ENCODE results near the gene VDR.

VDR gene

DNA sequence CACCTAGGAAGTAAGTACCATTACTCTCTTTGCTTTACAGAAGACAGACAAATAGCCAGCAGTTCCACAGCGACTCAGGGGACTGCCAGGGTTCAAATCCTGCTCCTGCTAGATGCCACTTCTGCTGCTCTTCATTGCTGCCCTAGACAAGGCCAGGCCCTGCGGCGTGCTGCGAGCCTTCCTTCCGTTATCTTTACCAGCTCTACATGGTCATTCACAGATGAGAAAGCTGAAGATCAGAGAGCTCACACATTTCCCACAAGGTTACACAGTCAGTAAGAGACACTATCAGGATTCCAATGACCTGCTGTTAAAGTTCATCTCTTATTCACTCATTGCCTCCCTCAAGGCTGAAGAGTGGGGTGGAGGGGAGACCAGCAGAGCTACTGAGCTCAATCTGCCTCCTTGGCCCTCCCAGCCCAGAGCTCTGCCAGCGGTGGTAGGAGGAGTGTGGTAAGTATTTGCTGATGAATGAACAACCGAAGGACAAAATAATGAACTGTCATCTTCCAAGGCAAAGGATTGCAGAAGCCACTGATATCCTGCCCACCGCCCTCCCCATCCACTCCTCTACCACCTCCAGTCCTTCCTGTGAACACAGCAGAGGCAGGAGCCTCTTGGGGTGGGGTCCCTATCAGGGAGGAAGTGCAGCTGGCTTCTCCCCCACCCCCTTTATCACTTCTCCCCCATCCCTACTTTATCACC is 70.4 kb downstream of the VDR start:
- TF ChIP-seq, protein P1, sequence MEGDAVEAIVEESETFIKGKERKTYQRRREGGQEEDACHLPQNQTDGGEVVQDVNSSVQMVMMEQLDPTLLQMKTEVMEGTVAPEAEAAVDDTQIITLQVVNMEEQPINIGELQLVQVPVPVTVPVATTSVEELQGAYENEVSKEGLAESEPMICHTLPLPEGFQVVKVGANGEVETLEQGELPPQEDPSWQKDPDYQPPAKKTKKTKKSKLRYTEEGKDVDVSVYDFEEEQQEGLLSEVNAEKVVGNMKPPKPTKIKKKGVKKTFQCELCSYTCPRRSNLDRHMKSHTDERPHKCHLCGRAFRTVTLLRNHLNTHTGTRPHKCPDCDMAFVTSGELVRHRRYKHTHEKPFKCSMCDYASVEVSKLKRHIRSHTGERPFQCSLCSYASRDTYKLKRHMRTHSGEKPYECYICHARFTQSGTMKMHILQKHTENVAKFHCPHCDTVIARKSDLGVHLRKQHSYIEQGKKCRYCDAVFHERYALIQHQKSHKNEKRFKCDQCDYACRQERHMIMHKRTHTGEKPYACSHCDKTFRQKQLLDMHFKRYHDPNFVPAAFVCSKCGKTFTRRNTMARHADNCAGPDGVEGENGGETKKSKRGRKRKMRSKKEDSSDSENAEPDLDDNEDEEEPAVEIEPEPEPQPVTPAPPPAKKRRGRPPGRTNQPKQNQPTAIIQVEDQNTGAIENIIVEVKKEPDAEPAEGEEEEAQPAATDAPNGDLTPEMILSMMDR (IDR thresholded peaks at IDR 0.05; ENCODE audit: low read depth, low read length): no peak
- no peak for DNase-seq (ENCODE audit: extremely low read depth, low read depth)

DNA sequence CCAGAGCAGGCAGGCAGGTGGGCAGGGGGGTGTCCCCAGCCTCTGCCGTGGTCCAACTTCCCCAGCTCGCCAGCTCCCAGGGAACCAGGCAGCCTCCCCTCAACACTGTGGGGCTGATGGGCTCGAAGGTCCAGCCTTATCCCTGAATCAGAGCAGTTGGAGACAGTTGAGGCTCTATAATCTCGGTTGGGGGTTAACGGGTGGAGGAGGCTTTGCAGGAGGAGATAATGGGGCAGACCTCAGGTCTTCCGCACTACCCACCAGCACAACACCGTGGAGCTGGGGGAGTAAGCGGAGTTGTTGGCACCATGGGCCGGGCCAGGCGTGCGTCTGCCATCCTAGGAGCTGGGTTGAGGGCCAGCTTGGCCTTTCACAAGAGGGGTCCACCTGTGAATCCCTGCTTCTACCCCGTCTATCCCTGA is 71.2 kb downstream of the VDR start:
- DNase-seq (ENCODE audit: extremely low read depth, low read depth): no peak
- TF ChIP-seq, protein P1 (IDR thresholded peaks at IDR 0.05; ENCODE audit: low read depth, low read length): no peak

DNA sequence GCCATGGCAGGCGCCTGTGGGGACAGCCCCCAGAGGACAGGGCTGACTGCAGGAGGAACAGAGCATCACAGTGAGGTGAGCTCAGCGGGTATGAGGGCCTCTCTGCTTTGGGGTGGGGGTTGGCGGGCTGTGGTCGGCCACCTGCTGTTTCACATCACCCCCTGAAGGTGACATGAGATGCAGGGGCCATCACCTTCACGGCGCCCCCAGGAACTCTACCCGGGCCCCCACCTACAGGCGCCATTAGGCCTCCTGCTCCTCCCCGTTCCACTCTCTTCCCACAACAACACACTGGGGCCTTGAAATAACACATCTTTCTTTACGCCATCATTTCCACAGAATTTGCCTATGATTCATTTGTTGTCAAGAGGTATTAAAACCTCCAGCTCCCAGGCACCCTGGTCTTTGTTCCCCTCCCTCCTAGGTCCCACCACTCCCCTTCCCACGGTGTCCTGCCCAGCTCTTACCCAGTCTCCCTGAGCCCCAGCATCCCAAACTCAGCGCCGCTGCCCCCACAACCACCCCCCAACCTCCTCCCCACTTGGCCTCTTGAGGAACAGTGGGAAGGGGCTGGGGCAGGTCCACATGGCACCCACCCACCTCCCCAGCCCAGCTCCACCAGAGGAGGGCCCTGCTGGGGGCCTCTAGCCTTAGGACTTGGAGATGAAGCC is 72.4 kb downstream of the VDR start:
- TF ChIP-seq, protein P1 (IDR thresholded peaks at IDR 0.05; ENCODE audit: low read depth, low read length): no peak
- DNase-seq (ENCODE audit: extremely low read depth, low read depth): no peak

DNA sequence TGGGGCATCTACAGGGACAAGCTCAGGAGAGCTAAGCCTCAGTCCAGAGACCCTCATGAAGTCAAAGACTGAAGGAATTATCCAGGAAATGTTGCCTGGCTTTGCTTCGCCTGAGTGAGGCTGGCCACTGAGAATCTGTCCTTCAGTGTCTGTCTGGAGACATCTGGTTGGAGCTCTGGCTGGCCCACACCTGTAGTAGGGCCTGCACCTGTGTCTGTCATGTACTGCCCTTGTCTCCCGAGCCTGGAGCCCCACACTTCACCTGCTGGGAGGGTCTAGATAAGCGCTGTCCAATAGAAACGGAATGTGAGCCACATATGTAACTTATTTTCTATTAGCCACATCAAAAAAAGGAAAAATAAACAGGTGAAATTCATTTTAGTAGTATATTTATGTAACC is 75.2 kb downstream of the VDR start:
- TF ChIP-seq, protein P1 (IDR thresholded peaks at IDR 0.05; ENCODE audit: low read depth, low read length): no peak
- no peak for DNase-seq (ENCODE audit: extremely low read depth, low read depth)

DNA sequence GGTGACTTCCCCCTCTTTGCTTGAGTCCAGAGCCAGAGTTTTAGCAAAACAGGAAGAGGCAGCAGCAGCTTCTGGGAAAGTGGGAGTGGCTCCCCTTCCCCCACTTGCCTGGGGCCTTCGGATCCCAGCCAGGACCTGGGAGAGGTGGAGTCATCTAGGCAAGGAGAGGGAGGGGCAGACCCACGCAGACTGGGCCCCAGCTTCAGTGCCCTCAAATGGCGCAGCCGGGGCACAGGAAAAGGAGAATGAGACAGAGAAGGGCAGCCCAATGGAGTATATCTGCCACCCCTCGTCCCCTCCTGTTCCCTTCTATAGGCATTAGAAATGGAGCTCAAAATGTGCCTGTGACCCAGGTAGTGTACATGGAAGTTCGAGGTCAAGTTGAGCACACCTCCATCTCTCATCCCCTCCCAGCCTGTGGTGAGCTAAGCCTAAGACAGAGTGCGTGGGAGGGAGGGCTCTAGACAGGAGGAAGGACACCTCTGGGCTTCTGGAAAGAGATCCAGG is 75.8 kb downstream of the VDR start:
- DNase-seq (ENCODE audit: extremely low read depth, low read depth): no peak

DNA sequence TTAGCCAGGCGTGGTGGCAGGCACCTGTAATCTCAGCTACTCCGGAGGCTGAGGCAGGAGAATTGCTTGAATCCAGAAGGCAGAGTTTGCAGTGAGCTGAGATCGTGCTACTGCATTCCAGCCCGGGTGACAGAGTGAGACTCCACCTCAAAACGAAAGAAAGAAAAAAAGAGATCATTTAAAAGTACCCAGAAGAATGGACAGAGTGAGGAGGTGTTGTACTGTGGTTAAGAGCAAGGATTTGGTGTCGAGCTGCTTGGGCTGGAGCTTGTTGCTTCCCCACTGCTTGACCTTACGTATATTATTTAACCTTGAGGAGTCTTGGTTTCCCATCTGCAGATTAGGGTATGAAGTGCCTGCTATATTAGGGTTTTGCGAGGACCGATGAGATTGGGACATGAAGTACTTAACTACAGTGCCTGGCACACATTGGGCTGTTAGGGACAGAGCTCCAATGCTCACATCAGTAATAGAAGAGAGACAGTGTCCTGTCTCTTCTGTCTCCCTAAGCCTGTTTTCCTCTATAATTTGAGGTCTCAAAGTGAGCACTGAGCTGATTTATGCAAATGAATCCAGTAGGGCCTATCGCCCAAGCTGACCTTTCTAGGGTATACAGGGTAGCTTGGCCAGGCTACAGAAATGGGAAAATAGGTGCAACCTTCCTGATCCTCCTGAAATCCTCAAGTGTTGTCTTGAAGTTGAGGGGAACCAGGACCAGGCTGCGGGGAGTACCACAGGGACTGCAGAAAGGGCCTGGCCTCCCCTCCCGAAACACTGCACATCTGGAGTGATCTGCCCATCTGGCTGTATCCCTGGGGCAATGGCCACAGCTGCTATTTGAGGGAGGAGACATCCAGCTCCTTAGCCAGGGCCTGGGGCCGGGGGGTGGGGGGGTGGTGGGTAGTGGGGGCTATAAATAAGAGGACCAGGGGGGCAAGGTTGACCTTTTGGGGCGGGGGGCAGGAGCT is 76.5 kb downstream of the VDR start:
- DNase-seq (ENCODE audit: extremely low read depth, low read depth): no peak
- TF ChIP-seq, protein P1 (IDR thresholded peaks at IDR 0.05; ENCODE audit: low read depth, low read length): no peak

More for the DNA sequence above, 75.8 kb downstream of the VDR start:
- TF ChIP-seq, protein P1 (IDR thresholded peaks at IDR 0.05; ENCODE audit: low read depth, low read length): no peak

Data from AG09319 (cell line).